Breast epithelium (tissue), 4 donors: ENCODE measurements around the gene KLHL29. TPM values are rescaled to one million over a fixed set of nuclear protein-coding genes. Genes with fewer than 3 reads are reported as not detected.

ENCODE experiments used
- DNase-seq, 2 donors: peaks; one replicate each; pipeline ENCODE4 v3.0.0-alpha.2; 2019; ENCODE audit warnings: low spot score in 2 of 2
- H3K27ac ChIP-seq, 2 donors: fragments of 200-600 bp; sonication (generic) in 1 of 2; one replicate each; pipeline ENCODE4 v1.5.1; 2016 to 2019; ENCODE audit warnings: mild to moderate bottlenecking in 1 of 2
- H3K27me3 ChIP-seq, 2 donors: fragments of 200-600 bp; sonication (generic) in 1 of 2; one replicate each; pipeline versions ENCODE4 v1.5.1 to v1.6.0; 2017 to 2019; ENCODE audit warnings: control low read depth in 1 of 2, mild to moderate bottlenecking in 1 of 2
- H3K36me3 ChIP-seq: fragments of 200-600 bp; one replicate; pipeline ENCODE4 v1.5.1; 2019
- H3K4me1 ChIP-seq, 2 donors: fragments of 200-600 bp; sonication (generic); one replicate each; pipeline ENCODE4 v1.5.1; 2016 to 2019; ENCODE audit warnings: control low read depth in 1 of 2
- H3K4me3 ChIP-seq, 3 donors: fragments of 200-600 bp; sonication (generic); 1 replicate in 2 of 3; 2 replicates in 1 of 3; pipeline ENCODE4 v1.5.1; 2016 to 2019; ENCODE audit warnings: mild to moderate bottlenecking in 3 of 3, moderate library complexity in 2 of 3
- H3K9me3 ChIP-seq, 2 donors: fragments of 200-600 bp; sonication (generic) in 1 of 2; one replicate each; pipeline ENCODE4 v1.5.1; 2016 to 2019; ENCODE audit warnings: control low read depth in 1 of 2
- CTCF ChIP-seq, 3 donors: fragments of 450-650 bp; IDR thresholded peaks; one replicate each; pipeline ENCODE4 v1.5.1; 2016 to 2017; ENCODE audit warnings: antibody characterized with exemption in 3 of 3, mild to moderate bottlenecking in 3 of 3, moderate library complexity in 3 of 3
- POLR2A ChIP-seq: fragments of 450-650 bp; IDR thresholded peaks from one replicate; pipeline ENCODE4 v1.6.1; 2016; ENCODE audit warnings: antibody characterized with exemption, mild to moderate bottlenecking, moderate library complexity
- POLR2AphosphoS5 ChIP-seq, 3 donors: sonication (generic); formaldehyde crosslinking; IDR thresholded peaks; one replicate each; pipeline ENCODE4 v1.6.1; 2017; ENCODE audit warnings: antibody characterized with exemption in 3 of 3
- intact Hi-C: fragments of 100-400 bp; cut with DNase I; formaldehyde crosslinking; loops from one replicate; pipeline ENCODE4 v1.15.1; 2023; ENCODE audit warnings: low total_unique reads
- total RNA-seq, 3 donors: library from RNA; depleted of rRNA; stranded (reverse); fragments of >200 nt; gene quantifications; one replicate each; pipeline ENCODE4 v1.1.0, GENCODE V29; 2016

KLHL29 gene
- total RNA-seq, 3 donors from 2014 or later, result 4.5 to 20.9 (median 14.7) TPM

GRCh38 chr2:23402205-23402740 lies 17.3 kb downstream of the KLHL29 start:
- H3K36me3 ChIP-seq, result no peaks in the 10 kb centered on the region
- DNase-seq, result no peak
- no peaks in the 10 kb centered on the region for H3K27me3 ChIP-seq
- no peak overlapping the region for H3K4me3 ChIP-seq
- TF ChIP-seq POLR2A (no peak), CTCF (IDR thresholded peaks at IDR 0.05) (no peak), POLR2AphosphoS5 (IDR thresholded peaks at IDR 0.05) (no peak)
- no peaks in the 10 kb centered on the region for H3K9me3 ChIP-seq
- intact Hi-C loops, result no loop called here
- H3K4me1 ChIP-seq, result no peaks in the 10 kb centered on the region
- H3K27ac ChIP-seq, result no peak overlapping the region

- intact Hi-C loops, result no loop called here
- Histone ChIP-seq H3K36me3 (no peaks in the 10 kb centered on the region), H3K4me1 (no peaks in the 10 kb centered on the region), H3K27me3 (no peaks in the 10 kb centered on the region), H3K27ac (no peak overlapping the region), H3K9me3 (no peaks in the 10 kb centered on the region), H3K4me3 (no peak overlapping the region)
- no peak for TF ChIP-seq POLR2AphosphoS5 (IDR thresholded peaks at IDR 0.05)
- no peak for TF ChIP-seq POLR2A
- no peak for TF ChIP-seq CTCF (IDR thresholded peaks at IDR 0.05)
- DNase-seq, result no peak
Measured at GRCh38 chr2:23404426-23404825, 19.4 kb downstream of the KLHL29 start.

- TF ChIP-seq CTCF (IDR thresholded peaks at IDR 0.05) (no peak), POLR2A (no peak), POLR2AphosphoS5 (IDR thresholded peaks at IDR 0.05) (no peak)
- H3K27me3 ChIP-seq, result no peaks in the 10 kb centered on the region
- H3K4me3 ChIP-seq, result no peak overlapping the region
- no peak for DNase-seq
- intact Hi-C loops, result loop anchor here (5.0 kb wide), 1 partner anchor 322 kb away; no protein-coding TSS in a partner anchor
- no peaks in the 10 kb centered on the region for H3K9me3 ChIP-seq
- no peaks in the 10 kb centered on the region for H3K36me3 ChIP-seq
- H3K27ac ChIP-seq, result no peak overlapping the region
- no peaks in the 10 kb centered on the region for H3K4me1 ChIP-seq
Measured at GRCh38 chr2:23409248-23409647, 24.3 kb downstream of the KLHL29 start.

- no peaks in the 10 kb centered on the region for H3K36me3 ChIP-seq
- H3K9me3 ChIP-seq, result no peaks in the 10 kb centered on the region
- no peak for DNase-seq
- TF ChIP-seq POLR2AphosphoS5 (IDR thresholded peaks at IDR 0.05) (no peak), POLR2A (no peak), CTCF (IDR thresholded peaks at IDR 0.05) (no peak)
- intact Hi-C loops, result no loop called here
- no peaks in the 10 kb centered on the region for H3K27me3 ChIP-seq
- H3K27ac ChIP-seq, result no peak overlapping the region
- no peak overlapping the region for H3K4me3 ChIP-seq
- no peaks in the 10 kb centered on the region for H3K4me1 ChIP-seq
Measured at GRCh38 chr2:23410596-23410995, 25.6 kb downstream of the KLHL29 start.

GRCh38 chr2:23411752-23412431 lies 26.9 kb downstream of the KLHL29 start:
- intact Hi-C loops, result no loop called here
- H3K4me1 ChIP-seq, result no peaks in the 10 kb centered on the region

More at GRCh38 chr2:23411752-23412431, 26.9 kb downstream of the KLHL29 start:
- H3K4me3 ChIP-seq, result no peak overlapping the region
- no peaks in the 10 kb centered on the region for H3K36me3 ChIP-seq
- TF ChIP-seq CTCF (IDR thresholded peaks at IDR 0.05) (no peak), POLR2A (no peak), POLR2AphosphoS5 (IDR thresholded peaks at IDR 0.05) (no peak)
- no peaks in the 10 kb centered on the region for H3K9me3 ChIP-seq
- no peak for DNase-seq
- H3K27ac ChIP-seq, result no peak overlapping the region
- H3K27me3 ChIP-seq, result no peaks in the 10 kb centered on the region
